Measurements from ENCODE around the gene RGR.

DNA sequence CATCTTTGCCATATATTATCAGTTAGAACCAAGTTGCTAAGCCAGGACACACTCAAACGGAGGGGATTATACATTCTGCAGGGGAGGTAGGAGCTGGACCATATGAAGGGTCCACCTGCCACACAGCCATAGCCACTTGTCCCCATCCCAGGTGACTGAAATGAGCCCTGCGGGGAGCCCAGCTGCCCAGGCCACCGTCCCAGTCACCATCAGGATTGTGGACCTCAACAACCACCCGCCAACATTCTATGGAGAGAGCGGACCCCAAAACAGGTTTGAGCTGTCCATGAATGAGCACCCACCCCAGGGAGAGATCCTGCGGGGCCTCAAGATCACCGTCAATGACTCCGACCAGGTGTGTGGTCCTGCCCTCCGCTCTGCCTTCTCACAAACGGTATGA is 36.8 kb upstream of the RGR start:
- TF ChIP-seq YY1 (IDR thresholded peaks at IDR 0.05; ENCODE audit: insufficient read depth, insufficient read length): no peak
- no peak for TF ChIP-seq ZNF274 (IDR thresholded peaks at IDR 0.05; ENCODE audit: low read depth, low read length)
- TF ChIP-seq SUZ12 (IDR thresholded peaks at IDR 0.05; ENCODE audit: extremely low read depth, insufficient read depth, insufficient read length): no peak
